Measurements from ENCODE around the gene DOCK1.

DOCK1 gene

DNA sequence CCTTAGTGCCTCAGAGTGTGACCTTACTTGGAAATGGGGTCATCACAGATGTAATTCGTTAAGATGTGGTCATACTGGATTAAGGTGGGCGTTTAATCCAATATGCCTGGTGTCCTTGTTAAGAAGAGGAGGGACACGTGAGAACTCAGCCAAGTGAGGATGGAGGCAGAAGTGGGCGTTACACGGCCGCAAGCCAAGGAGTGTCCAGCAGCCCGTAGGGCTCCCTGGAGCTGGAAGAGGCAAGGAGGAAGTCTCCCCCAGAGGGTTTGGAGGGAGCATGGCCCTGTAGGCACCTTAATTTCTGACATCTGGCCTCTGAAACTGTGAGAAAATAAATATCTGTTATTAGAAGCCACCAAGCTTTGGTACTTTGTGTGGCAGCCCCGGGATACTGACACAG, 21.3 kb downstream of the DOCK1 start:
- no peak for TF ChIP-seq ZFX (IDR thresholded peaks at IDR 0.05; ENCODE audit: borderline replicate concordance)
- TF ChIP-seq, protein P1, sequence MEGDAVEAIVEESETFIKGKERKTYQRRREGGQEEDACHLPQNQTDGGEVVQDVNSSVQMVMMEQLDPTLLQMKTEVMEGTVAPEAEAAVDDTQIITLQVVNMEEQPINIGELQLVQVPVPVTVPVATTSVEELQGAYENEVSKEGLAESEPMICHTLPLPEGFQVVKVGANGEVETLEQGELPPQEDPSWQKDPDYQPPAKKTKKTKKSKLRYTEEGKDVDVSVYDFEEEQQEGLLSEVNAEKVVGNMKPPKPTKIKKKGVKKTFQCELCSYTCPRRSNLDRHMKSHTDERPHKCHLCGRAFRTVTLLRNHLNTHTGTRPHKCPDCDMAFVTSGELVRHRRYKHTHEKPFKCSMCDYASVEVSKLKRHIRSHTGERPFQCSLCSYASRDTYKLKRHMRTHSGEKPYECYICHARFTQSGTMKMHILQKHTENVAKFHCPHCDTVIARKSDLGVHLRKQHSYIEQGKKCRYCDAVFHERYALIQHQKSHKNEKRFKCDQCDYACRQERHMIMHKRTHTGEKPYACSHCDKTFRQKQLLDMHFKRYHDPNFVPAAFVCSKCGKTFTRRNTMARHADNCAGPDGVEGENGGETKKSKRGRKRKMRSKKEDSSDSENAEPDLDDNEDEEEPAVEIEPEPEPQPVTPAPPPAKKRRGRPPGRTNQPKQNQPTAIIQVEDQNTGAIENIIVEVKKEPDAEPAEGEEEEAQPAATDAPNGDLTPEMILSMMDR (IDR thresholded peaks at IDR 0.05), result no peak
- no peak overlapping the region for H3K27ac ChIP-seq

- no peak overlapping the region for H3K27ac ChIP-seq
- TF ChIP-seq, protein P1 (IDR thresholded peaks at IDR 0.05), result no peak
- no peak for TF ChIP-seq ZFX (IDR thresholded peaks at IDR 0.05; ENCODE audit: borderline replicate concordance)
Measured at GRCh38 chr10:126927799-126928198, 22.6 kb downstream of the DOCK1 start.

DNA sequence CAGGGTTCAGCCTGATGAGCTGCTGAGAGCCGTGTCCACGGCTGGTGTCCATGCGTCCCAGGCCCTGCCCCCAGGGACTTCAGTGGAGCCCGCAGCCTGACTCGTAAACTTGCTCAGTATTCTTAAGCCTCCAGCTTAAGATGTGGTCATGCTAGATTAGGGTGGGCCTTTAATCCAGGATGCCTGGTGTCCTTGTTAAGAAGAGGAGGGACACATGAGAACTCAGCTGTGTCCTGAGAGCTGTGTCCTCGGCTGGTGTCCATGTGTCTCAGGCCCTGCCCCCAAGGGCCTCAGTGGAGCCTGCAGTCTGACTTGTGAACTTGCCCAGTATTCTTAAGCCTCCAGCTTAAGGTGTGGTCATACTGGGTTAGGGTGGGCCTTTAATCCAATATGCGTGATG, 23.0 kb downstream of the DOCK1 start:
- TF ChIP-seq, protein P1 (IDR thresholded peaks at IDR 0.05), result no peak
- TF ChIP-seq ZFX (IDR thresholded peaks at IDR 0.05; ENCODE audit: borderline replicate concordance), result no peak
- H3K27ac ChIP-seq, result no peak overlapping the region

DNA sequence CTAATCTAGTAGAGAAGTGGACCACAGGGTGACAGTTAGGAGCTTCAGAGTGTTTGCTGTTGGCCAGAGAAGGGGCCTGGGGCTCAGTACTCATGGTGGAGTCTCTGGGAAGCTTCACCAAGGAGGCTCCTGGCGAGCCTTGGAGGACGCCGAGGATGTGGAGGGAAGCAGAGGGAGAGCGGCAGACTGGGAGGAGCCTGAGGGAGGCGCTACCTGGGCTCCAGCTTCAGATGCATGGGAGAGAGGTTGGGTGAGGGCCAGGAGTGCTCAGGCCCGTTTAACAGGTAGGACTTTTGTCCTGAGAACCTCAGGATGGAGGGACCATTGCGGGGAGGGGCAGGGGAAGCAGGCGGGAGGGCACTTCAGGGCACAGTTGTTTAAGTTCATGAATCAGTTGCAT, 24.2 kb downstream of the DOCK1 start:
- no peak overlapping the region for H3K27ac ChIP-seq
- TF ChIP-seq, protein P1 (IDR thresholded peaks at IDR 0.05), result no peak
- TF ChIP-seq ZFX (IDR thresholded peaks at IDR 0.05; ENCODE audit: borderline replicate concordance), result no peak

DNA sequence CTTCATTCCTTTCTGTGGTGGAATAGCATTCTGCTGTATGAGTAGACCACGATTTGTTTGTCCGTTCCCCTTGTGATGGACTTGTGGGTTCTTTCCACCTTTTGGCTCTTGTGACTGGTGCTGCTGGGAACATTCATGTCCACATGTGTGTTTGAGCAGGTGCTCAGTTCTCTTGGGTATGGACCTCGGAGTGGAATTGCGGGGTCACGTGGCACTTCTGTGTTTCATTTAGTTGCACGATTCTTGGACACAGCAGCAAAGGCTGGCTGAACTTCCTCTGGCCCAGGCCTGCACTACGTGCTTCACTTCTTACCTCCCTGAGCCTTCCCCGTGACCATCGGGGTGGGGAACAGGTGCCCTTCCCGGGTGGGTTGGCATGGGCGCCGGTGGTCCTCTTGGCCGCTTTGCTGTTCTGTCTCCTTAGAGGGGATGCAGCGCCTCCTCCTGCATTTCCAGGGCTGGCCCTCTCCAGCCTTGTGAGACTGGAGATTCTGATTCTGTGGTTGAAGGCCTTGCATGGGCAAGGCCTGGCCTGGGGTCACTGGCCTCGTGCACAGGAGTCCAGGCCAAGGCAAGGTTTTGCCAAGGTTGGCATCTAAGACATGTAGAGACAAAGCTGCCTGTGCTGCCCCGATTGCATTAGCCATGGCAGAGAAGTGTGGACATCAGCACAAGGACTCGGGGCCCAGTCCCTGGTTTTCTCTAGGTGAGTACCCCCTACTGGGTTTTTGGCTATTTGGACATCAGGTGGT, 25.1 kb downstream of the DOCK1 start:
- H3K27ac ChIP-seq, result no peak overlapping the region
- TF ChIP-seq ZFX (IDR thresholded peaks at IDR 0.05; ENCODE audit: borderline replicate concordance), result no peak
- TF ChIP-seq, protein P1 (IDR thresholded peaks at IDR 0.05), result no peak

DNA sequence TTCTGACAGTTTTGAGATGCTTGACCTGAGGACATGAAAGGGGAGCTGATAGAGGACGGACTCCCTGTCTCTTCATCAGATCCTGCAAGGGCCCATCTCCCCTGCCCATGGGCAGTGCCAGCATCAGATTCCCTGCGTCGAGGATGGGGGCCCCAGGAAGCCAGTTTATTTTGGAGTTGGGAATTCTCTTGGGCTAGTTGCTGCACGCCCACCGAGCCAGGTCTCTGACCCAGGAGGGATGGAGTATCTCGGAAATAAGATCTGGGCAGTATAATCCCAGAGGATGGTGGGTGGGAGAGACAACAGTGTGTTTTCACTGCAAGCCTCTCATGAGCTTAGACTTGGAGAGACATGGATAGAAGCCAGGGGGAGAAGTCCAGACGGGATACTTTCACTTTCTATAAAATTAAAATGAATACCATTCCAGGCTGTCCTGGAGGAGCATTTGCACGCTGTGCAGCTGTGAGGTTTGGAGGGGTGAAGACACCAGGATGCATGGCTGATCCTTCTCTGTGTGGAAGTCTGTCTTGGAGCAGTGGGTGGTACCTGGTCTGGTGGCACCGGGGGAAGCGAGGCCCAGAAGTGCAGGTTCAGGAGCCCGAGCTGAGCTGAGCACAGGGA, 25.8 kb downstream of the DOCK1 start:
- H3K27ac ChIP-seq, result no peak overlapping the region
- TF ChIP-seq ZFX (IDR thresholded peaks at IDR 0.05; ENCODE audit: borderline replicate concordance), result no peak
- TF ChIP-seq, protein P1 (IDR thresholded peaks at IDR 0.05), result no peak

DNA sequence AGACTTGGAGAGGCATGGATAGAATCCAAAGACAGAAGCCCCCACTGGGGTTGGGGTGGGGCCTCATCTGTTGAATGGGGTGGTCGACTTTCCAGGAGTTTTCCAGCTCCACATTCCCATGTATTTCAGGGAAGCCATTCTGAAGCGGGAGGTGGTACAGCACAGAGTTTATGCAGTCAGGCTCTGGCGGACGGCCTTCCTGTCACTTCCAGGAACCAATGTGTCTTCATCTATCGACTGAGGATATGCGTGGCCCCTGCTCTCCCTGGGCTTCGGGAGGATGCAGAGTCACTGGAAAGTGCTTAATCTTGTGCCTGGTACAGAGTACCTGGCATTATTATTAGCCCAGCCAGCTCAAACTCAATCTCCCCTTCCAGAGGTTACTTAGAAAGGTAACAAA, 26.3 kb downstream of the DOCK1 start:
- TF ChIP-seq ZFX (IDR thresholded peaks at IDR 0.05; ENCODE audit: borderline replicate concordance), result no peak
- TF ChIP-seq, protein P1 (IDR thresholded peaks at IDR 0.05), result no peak
- no peak overlapping the region for H3K27ac ChIP-seq

Measured in 22Rv1 (cell line).